GM06990 (cell line): ENCODE results near the gene OGDH.

Experiments
- DNase-seq: peaks from one replicate; pipeline ENCODE4 v3.0.0-alpha.2; 2011; ENCODE audit not compliant: insufficient read length; ENCODE audit errors: extremely low read depth
- H3K27me3 ChIP-seq: replicated peaks from 2 replicates; pipeline ENCODE4 v1.6.0; 2011; ENCODE audit warnings: low read length; ENCODE audit not compliant: control insufficient read depth, insufficient read depth
- H3K36me3 ChIP-seq: 2 replicates; pipeline ENCODE4 v1.5.1; 2011; ENCODE audit warnings: low read length; ENCODE audit not compliant: control insufficient read depth, insufficient read depth
- H3K4me3 ChIP-seq: replicated peaks from 2 replicates; pipeline ENCODE4 v1.5.1; 2011; ENCODE audit warnings: low read depth, mild to moderate bottlenecking, control low read depth, low read length
- TF ChIP-seq, protein P1 (sequence below): IDR thresholded peaks from 2 replicates; pipeline ENCODE4 v1.5.1; 2011; ENCODE audit warnings: low read length, control low read depth, mild to moderate bottlenecking, inconsistent platforms; ENCODE audit not compliant: insufficient read depth, poor library complexity, severe bottlenecking

OGDH gene

DNA sequence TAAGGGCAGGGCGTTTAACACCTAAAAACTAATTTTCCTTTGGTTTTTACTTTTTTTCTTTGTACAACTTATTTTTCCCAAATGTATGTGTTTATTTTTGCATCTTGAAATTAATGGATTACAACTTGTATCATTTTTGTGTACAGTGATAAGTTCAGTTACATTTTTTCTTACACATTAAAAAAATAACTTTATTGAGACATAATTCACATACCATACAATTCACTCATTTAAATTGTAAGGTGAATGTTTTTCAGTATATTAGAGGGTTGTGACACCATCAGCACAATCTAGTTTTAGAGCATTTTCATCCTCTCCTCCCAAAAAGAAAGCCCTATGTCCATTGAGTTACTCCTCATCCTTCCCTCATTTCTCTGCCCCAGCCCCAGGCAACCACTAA lies 11.6 kb downstream of the OGDH start:
- no peak for DNase-seq
- H3K36me3 ChIP-seq, result 0 out of 2 replicates have a peak, but pooled peaks cover 1% of the 10 kb centered on the region
- no peaks in the 10 kb centered on the region for H3K27me3 ChIP-seq
- H3K4me3 ChIP-seq, result peak overlapping the region; percentile 27; the same call in 1 of the 2 replicates
- TF ChIP-seq, protein P1, sequence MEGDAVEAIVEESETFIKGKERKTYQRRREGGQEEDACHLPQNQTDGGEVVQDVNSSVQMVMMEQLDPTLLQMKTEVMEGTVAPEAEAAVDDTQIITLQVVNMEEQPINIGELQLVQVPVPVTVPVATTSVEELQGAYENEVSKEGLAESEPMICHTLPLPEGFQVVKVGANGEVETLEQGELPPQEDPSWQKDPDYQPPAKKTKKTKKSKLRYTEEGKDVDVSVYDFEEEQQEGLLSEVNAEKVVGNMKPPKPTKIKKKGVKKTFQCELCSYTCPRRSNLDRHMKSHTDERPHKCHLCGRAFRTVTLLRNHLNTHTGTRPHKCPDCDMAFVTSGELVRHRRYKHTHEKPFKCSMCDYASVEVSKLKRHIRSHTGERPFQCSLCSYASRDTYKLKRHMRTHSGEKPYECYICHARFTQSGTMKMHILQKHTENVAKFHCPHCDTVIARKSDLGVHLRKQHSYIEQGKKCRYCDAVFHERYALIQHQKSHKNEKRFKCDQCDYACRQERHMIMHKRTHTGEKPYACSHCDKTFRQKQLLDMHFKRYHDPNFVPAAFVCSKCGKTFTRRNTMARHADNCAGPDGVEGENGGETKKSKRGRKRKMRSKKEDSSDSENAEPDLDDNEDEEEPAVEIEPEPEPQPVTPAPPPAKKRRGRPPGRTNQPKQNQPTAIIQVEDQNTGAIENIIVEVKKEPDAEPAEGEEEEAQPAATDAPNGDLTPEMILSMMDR, result no peak

DNA sequence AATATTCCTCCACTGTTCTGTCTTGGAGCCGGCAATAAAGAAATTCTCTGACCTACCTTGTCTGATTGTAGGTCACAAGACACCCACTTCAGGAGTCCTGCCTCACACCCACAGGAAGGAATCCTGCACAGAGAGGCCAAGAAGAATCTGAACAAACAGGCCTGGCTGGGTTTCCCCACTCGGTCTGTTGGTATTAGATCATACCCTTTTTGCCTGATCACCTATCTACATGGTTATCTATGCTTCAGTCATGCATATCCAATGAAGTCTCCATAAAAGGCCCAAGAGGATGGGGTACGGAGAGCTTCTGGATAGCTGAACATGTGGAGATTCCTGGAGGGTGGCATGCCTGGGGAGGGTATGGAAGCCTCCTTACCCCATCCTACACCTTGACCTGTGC lies 12.3 kb downstream of the OGDH start:
- Histone ChIP-seq H3K4me3 (no peak overlapping the region), H3K36me3 (0 out of 2 replicates have a peak, but pooled peaks cover 1% of the 10 kb centered on the region), H3K27me3 (no peaks in the 10 kb centered on the region)
- DNase-seq, result no peak
- TF ChIP-seq, protein P1, result no peak

DNA sequence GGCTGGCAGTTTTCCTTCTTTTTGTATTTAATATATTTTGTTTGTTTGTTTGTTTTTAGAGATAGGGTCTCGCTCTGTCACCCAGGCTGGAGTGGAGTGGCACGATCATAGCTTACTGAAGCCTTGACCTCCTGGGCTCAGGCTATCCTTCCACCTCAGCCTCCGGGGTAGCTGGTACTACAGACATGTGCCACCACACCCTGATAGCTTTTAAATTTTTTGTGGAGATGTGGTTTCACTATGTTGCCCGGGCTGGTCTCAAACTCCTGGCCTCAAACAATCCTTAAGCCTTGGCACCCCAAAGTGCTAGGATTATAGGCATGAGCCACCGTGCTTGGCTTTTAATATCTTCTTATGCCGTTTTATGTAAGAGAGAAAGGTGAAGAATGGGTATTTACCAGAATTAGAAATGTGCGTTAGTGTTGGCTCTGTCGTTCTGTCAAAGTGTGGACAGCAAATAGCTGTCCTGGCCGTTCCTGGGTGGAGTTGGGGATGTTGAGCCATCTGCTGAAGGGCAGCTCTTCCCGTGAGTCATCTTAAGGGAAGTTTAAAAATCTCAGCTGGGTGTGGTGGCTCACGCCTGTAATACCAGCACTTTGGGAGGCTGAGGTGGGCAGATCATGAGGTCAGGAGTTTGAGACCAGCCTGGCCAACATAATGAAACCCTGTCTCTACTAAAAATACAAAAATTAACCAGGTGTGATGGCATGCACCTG lies 14.8 kb downstream of the OGDH start:
- peaks cover 6% of the 10 kb centered on the region for H3K36me3 ChIP-seq
- no peaks in the 10 kb centered on the region for H3K27me3 ChIP-seq
- no peak for DNase-seq
- H3K4me3 ChIP-seq, result no peak overlapping the region
- TF ChIP-seq, protein P1, result no peak

DNA sequence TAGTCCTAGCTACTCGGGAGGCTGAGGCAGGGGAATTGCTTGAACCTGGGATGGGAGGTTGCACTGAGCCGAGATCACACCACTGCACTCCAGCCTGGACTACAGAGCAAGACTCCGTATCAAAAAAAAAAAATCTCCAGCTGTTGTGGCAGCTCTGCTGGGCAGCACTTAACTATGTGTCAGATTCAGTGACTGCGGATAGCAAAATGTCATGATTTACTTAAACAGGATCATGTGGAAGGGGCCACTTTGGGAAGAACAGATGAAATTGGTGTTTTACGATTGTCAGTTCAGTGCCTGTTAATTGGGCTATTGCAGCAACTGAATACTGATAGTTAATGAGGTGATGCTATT lies 15.3 kb downstream of the OGDH start:
- H3K36me3 ChIP-seq, result peaks cover 12% of the 10 kb centered on the region
- TF ChIP-seq, protein P1, result no peak
- DNase-seq, result no peak

DNA sequence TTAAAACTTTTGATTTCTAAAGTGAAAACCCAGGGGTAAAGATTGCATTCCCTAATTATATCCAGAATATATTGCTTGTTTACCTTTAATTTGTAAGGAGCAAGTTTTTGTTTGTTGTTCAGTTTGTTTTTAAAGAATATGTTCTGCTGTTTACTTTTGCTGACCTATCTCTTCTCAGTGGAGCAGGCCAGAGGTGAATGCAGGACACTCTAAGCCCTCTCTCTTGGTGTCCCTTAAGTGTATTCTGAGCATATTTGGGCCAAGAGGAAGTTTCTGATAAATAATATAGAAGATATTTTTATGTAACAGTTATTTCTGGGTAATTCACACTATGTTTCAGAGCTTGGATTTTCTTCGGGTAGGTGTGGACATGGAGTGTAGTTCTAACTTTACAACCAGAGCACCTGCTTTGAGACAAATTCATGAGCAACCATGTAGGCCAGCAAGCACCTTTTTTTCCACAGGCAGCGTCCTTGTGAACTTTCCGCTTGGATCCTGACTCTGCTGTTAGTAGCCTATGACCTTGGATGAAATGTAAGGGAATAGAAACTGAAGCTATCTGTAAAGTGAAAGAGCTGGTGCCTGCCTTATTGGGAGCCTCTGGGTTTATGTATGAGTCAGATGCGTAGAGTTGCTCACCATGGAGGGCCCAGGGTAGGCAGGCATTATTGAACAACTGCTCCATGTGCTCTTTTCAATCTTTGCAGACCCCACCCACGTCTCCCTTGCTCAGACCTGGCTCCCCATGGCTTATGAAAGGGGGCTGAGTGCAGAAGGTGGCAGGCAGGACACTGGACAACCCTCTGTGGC lies 16.1 kb downstream of the OGDH start:
- TF ChIP-seq, protein P1, result no peak
- Histone ChIP-seq H3K4me3 (0 out of 2 replicates have a peak overlapping the region, but pooled peaks have one; percentile 31), H3K27me3 (no peaks in the 10 kb centered on the region), H3K36me3 (peaks cover 13% of the 10 kb centered on the region)
- no peak for DNase-seq

More for the DNA sequence above, 15.3 kb downstream of the OGDH start:
- Histone ChIP-seq H3K4me3 (no peak overlapping the region), H3K27me3 (no peaks in the 10 kb centered on the region)
